GM12872 (cell line): ENCODE data around the gene LPCAT1.

Experiments
- TF ChIP-seq, protein P1 (sequence below): IDR thresholded peaks from 3 replicates; pipeline ENCODE4 v1.5.1; 2011; ENCODE audit warnings: low read depth, mild to moderate bottlenecking, low read length, moderate library complexity; ENCODE audit not compliant: insufficient read depth

The LPCAT1 gene

DNA sequence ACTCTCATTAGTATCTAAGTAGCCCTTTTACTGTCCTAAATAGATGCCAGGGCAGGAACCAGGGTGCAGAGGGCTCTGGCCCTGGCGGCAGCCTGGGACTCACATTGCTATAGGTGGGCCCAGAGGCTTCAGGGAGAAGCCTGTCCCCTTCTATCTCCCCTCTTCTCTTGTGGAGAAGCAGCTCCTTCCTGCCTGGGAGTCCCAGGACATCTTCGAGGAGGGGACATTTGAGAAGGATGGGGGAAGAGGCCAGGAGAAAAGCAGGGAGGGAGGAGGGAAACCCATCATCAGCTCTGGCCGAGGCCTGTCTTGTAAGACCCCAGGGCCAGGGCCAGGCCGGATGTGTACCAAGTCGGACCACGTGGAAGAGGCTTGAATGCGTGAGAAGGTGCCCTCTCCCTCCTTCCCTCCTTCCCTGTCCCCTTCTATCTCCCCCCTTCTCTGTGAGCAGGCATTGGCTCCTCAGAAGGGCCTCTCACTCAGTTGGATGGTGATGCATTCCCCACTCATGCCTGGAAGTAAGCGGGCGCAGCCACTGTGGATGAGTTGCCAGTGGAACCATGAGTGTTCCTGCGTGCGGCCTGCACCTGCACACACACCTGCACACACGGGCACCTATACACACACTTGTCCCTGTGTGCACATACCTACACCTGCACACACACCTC lies 20.7 kb upstream of the LPCAT1 start:
- TF ChIP-seq, protein P1, sequence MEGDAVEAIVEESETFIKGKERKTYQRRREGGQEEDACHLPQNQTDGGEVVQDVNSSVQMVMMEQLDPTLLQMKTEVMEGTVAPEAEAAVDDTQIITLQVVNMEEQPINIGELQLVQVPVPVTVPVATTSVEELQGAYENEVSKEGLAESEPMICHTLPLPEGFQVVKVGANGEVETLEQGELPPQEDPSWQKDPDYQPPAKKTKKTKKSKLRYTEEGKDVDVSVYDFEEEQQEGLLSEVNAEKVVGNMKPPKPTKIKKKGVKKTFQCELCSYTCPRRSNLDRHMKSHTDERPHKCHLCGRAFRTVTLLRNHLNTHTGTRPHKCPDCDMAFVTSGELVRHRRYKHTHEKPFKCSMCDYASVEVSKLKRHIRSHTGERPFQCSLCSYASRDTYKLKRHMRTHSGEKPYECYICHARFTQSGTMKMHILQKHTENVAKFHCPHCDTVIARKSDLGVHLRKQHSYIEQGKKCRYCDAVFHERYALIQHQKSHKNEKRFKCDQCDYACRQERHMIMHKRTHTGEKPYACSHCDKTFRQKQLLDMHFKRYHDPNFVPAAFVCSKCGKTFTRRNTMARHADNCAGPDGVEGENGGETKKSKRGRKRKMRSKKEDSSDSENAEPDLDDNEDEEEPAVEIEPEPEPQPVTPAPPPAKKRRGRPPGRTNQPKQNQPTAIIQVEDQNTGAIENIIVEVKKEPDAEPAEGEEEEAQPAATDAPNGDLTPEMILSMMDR = no peak

- TF ChIP-seq, protein P1 = no peak
Observed at GRCh38 chr5:1543398-1544293, 19.9 kb upstream of the LPCAT1 start.

DNA sequence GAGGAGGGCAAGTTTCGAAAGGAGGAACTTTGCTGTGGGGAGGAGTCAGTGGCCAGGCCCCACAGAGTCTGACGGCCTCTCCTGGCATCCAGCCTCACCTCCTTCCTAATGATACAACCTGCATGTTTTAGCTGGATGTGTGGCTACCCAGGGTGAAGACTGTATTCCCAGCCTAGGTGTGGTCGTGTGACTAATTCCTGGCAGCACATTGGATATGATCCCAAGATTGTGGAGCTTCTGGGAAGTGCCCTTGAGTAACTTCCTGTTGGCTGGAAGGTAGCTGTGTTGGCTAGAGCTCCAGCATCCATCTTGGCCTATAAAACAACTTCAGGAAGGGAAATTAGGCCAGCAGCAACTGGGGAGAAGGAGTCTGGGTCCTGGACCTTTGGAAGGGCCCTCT lies 19.0 kb upstream of the LPCAT1 start:
- TF ChIP-seq, protein P1 = no peak

DNA sequence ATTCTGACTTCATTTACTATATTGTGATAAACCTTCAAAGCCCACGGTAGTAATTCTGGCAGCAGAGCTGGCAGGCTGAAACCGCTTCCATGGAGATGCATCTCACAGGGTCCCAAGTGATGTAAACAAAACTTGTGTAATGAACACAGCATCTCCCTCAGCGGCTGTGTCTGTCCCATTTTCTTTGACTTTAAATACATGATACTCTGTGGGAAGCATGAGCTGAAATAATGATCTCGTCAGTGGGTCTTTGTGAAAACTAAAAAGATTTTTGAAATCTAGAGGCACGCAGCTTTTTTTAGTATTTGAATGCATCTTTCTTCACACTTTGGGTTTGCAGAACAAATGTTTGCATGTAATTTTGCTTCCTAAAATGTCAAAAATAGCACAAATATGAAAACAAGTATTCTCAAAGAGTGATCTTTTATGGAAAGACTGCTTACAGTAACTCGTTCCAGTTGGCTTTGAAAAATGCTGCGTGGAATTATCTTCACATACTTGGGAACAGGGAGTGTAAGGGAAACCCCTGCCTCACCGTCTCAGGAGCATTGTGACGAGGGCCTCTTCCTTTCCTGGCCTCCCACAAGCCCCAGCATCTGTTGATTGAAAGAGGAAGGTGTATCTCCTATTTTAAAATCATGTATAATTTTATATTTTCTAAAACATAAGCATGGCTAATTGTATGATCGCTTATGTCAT lies 18.1 kb upstream of the LPCAT1 start:
- TF ChIP-seq, protein P1 = no peak

GRCh38 chr5:1540831-1541701 lies 17.3 kb upstream of the LPCAT1 start:
- TF ChIP-seq, protein P1 = no peak

- TF ChIP-seq, protein P1 = 0 out of 3 replicates have a peak, but pooled peaks have one; percentile 42
Observed at GRCh38 chr5:1540166-1540565, 16.4 kb upstream of the LPCAT1 start.
